GM12891 (cell line): ENCODE data around the gene DELE1.

Experiments
- PAX5 ChIP-seq: IDR thresholded peaks from 2 replicates; pipeline ENCODE4 v1.6.1; 2011; ENCODE audit warnings: low read length, moderate library complexity, mild to moderate bottlenecking; ENCODE audit not compliant: insufficient read depth, severe bottlenecking
- POLR2A ChIP-seq: IDR thresholded peaks from 2 replicates; pipeline ENCODE4 v1.6.1; 2011; ENCODE audit warnings: low read depth, low read length, control low read depth
- POLR2AphosphoS5 ChIP-seq: IDR thresholded peaks from 2 replicates; pipeline ENCODE4 v1.6.1; 2011; ENCODE audit warnings: low read depth, low read length, control low read depth
- POU2F2 ChIP-seq: IDR thresholded peaks from 2 replicates; pipeline ENCODE4 v1.6.1; 2011; ENCODE audit warnings: low read depth, mild to moderate bottlenecking, control low read depth, low read length, moderate library complexity
- SPI1 ChIP-seq: IDR thresholded peaks from 2 replicates; pipeline ENCODE4 v1.6.1; 2011; ENCODE audit warnings: low read depth, low read length, control low read depth
- TAF1 ChIP-seq: IDR thresholded peaks from 2 replicates; pipeline ENCODE4 v1.6.1; 2011; ENCODE audit warnings: low read depth, low read length, control low read depth

- TF ChIP-seq POLR2A (no peak), POLR2AphosphoS5 (no peak), POU2F2 (no peak), TAF1 (no peak), PAX5 (no peak), SPI1 (no peak)
These were observed 59.0 kb downstream of the DELE1 start for GRCh38 chr5:141982626-141983025.
